SU-DHL-6 (cell line): Measurements from ENCODE around the gene XPO6.

Experiments
- EZH2phosphoT487 ChIP-seq: fragments of 200-600 bp; sonication (generic), shearing (Covaris generic); conservative IDR thresholded peaks from 2 replicates; pipeline ENCODE4 v1.6.1; 2018; ENCODE audit warnings: mild to moderate bottlenecking, antibody characterized with exemption, low read length, moderate library complexity, mixed read lengths
- TF ChIP-seq, protein P1 (sequence below): fragments of 200-600 bp; sonication (generic); IDR thresholded peaks from one replicate; pipeline ENCODE4 v1.5.1; 2017; ENCODE audit warnings: antibody characterized with exemption, mild to moderate bottlenecking, low read length, moderate library complexity; ENCODE audit not compliant: insufficient read depth, poor library complexity, severe bottlenecking

DNA sequence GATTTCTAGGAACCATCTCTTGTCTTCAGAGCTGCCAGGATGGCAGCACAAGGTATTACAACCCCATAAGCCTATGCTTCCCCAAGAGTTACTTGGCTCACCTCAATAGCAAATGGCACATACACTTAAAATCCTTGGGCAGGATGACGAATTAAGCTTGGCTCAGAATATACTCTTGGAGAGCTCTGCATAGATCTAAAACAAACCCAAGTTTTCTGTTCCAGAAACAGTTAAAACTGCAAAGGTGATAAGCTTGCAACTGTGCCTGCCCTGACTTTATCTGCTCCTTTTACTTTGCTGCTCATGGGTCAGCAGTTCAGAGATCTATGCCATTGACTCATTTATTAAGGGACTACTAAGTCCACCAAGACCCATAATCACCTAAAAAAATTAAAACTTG lies 26.1 kb downstream of the XPO6 start:
- TF ChIP-seq, protein P1, sequence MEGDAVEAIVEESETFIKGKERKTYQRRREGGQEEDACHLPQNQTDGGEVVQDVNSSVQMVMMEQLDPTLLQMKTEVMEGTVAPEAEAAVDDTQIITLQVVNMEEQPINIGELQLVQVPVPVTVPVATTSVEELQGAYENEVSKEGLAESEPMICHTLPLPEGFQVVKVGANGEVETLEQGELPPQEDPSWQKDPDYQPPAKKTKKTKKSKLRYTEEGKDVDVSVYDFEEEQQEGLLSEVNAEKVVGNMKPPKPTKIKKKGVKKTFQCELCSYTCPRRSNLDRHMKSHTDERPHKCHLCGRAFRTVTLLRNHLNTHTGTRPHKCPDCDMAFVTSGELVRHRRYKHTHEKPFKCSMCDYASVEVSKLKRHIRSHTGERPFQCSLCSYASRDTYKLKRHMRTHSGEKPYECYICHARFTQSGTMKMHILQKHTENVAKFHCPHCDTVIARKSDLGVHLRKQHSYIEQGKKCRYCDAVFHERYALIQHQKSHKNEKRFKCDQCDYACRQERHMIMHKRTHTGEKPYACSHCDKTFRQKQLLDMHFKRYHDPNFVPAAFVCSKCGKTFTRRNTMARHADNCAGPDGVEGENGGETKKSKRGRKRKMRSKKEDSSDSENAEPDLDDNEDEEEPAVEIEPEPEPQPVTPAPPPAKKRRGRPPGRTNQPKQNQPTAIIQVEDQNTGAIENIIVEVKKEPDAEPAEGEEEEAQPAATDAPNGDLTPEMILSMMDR = no peak
- TF ChIP-seq EZH2phosphoT487 = no peak
